Pulmonary artery endothelial cell (primary cell): ENCODE results near the gene ADAM12. TPM values are rescaled to one million over a fixed set of nuclear protein-coding genes. Genes with fewer than 3 reads are reported as not detected.
"Not testable (repeated sequence)": the region's sequence is repeated elsewhere in the genome, so short reads cannot be mapped to it uniquely, and the experiment has no call there.

Experiments used
- DNase-seq: peaks from one replicate; pipeline ENCODE4 v3.0.0-alpha.2; 2011; ENCODE audit warnings: low read depth, low spot score
- total RNA-seq: library from RNA; depleted of rRNA; stranded (reverse); fragments of >200 nt; gene quantifications from 2 replicates; pipeline ENCODE4 v1.2.3, GENCODE V29; 2014

Gene ADAM12
- total RNA-seq, 1 donor from 2014 or later: 0.13 TPM

DNA sequence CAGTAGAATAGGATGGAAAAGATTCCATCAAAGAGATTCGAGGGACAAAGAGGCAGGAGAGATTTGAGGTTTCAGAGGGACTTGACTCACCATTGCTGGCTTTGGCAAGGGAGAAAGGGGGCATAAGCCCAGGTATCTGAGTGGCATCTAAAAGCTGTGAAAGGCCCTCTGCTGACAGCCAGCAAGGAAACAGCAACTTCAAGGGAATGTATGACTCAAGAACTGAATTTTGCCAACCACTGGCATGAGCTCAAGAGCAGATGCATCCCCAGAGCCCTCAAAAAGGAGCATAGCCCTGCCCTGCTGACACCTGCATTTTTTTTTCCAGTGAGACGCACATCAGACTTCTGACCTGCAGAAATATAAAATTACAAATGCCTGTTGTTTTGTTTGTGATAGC is 19.6 kb upstream of the ADAM12 start:
- DNase-seq: no peak

DNA sequence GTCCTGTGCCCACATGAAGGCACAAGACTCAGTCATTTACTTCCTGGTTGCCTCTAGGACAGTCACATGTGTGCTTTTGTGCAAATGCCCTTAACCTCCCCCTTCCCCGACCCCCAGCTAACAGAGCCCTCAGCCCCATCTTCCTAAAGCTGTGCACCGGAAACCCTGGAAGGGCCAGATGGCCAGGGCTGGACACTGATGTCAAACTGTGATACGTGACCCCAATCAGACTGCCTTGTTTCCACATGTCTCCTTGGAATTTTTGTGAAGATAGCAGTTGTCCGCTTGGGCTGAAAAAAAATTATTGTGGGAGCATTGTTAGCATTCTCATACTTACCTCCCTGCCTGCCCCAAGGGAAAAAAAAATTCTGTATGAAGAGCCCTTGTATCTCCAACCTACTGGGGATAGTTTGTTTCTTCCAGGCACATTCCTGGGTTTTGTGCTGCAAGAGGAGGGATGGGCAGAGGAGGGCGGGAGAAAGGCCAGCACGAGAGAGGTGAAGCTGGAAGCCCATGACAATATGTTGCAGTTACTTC is 17.0 kb upstream of the ADAM12 start:
- no peak for DNase-seq

DNA sequence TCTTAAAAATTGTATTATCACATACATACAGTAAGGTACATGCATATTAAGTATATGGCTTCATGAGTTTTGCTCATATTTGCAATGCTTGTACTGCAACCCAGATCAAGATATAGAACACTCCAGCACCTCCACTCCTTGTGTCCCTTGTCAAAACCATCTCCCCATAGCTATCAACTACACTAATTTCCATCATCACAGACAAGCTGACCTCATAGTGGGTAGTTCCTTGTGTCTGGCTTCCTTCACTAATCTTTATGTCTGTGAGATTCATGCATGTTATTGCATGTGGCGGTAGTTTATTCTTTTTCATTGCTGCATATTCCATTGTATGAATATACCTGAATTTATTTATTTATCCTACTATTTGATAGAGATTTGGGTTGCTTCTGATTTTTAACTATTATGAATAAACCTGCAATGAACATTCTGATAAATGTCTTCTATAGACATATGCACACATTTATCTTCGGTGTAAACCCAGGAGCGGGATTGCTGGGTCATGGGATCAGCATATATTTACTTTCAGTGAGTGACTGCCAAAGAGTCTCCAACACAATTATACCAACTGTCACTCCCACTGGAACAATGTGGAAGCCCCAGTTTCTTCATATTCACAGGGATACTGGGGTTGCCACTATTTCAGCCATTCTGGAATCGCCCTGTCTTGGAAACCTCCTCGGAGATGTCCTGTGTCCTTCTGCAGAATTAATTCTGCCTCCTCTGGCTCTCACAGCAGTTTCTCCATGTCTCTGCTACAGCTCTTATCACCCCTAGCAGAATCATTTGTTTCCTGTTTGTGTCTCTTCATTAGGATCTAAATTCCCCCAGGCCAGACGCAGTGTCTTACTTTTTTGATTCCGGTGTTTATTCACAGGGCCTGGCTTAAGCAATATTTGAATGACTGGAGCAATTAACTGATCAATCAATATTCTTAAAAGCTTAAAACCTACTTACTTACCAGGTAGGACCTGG is 14.7 kb upstream of the ADAM12 start:
- no peak for DNase-seq

DNA sequence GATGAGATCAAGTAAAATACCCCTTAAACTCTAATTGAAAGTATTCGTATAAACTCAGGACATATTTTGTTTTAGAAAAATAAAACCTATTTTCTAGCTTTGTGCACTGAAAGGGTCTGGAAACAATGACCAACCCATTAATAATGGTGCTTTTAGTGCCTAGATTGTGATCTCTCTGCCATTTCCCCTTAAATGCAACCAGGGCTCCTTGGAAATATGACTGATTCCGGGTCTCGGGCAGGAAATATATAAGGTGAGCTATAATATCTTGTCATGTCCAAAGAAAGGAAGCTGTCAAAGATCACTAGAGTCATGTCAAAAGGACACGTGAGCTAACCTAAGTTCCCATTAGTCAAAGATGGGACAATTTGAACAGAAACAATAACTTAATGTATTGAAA is 12.4 kb upstream of the ADAM12 start:
- DNase-seq: no peak

DNA sequence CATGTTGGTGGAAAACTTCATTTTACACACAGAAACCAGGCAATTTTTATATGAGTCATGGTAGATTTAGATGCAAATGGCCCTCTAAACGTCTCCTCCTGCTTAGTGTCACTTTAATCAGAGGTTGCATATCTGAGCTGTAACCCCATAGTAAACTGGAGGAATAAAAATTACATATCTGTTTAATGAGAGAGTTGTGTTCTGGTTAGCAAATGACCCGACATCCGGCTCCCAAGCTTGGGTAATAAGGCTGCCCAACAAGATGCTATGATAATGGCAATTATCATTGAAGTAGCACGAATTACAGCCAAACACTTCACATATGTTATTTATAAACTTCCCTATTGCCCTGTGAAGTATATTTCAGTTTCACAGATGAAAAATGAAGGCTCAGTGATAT is 10.6 kb upstream of the ADAM12 start:
- no peak for DNase-seq

DNA sequence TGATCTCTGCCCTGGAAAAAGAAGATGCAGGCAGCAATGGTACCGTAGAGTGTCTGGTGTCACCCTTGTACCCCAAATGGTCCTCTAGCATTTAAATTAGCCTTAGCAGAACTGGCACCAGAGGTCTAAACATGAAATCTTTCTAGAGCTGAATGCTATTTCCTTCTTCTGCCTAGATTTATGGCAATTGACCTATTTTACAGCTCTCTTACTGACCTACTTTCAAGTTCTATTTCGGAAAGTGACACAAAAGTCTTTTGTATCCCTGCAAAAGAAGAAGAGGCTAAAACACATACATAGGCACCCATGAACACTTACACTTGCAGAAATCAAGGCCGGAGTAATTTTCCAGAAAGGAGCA is 10.1 kb upstream of the ADAM12 start:
- no peak for DNase-seq

DNA sequence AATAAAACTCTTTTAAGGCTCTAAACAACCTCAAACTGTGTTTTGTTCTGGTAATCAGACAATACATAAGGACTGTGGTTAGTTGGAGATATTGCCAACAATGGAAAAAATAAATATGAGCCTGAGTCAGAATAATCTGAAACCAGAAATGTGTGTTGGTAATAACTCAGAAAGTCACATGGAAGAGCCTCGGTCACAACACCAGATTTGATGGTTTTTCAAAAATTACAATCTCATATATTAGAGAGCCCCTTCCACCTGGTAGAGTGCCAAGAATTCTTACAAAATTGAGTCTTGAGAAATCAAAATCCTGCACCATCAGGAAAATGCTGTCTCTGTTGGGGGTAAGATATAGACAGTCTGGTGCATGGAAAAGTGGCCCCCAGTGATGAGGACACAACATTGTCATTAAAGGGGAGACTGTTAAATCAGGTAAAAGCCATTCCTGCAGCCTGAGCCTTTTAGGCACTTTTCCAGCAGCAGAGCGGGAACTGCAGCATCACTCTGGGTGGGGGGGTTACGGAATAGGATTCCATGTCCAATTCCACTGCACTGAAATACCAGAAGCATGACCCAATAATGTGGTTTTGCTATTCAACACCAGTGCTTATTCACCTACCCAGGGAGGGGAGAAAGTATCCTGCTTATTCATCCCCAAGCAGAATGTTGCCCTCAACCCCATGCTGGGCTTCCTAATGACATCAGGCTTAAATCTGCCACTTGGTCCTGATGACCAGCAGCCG is 9.5 kb upstream of the ADAM12 start:
- no peak for DNase-seq

DNA sequence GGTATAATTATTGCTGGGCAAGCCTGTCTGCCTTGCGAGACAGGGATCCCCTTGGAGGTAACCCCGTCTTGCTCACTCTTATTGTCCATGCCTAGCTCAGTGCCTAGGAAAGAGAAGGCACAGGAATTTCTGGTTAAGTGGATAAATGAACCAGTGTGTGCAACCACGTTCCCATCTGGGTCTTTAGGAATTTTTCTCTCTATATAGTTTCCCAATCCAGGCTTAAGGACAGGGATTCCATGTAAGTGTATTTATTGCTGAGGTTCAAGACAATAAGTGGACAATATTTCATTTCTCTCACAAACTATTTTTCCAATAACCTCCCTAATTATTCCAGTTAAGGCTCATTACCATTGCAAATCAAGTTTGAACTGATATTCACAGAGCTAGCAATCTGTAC is 8.9 kb upstream of the ADAM12 start:
- DNase-seq: no peak

DNA sequence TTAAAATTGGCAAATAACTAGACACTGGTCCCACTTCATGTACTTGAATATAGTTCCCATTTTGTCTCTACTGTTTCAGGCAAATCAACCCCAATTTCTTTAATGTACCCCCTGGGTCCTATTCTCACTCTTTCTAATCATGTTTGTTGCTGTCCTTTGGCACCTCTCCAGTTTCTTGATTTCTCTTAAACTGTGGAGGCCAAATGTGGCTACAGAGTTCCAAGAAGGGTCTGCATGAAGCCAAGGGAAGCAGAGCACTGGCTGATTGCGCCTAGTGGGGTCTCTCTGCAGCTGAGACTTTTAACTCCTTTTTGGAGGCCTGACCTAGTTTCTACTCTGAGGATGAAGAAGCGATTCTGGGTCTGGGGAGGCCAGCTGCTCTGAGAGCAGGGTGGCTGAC is 6.7 kb upstream of the ADAM12 start:
- DNase-seq: no peak

DNA sequence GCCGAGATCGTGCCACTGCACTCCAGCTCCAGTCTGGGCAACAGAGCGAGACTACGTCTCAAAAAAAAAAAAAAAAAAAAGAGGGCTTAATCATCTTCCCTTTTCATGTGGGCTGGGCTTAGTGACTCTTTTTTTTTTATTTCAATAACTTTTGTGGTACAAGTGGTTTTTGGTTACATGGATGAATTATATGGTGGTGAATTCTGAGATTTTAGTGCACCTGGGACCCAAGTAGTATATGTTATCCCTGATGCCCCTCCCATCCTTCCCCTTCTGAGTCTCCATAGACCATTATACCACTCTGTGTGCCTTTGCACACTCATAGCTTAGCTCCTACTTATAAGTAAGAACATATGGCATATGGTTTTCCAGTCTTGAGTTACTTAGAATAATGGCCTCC is 4.8 kb upstream of the ADAM12 start:
- DNase-seq: no peak

DNA sequence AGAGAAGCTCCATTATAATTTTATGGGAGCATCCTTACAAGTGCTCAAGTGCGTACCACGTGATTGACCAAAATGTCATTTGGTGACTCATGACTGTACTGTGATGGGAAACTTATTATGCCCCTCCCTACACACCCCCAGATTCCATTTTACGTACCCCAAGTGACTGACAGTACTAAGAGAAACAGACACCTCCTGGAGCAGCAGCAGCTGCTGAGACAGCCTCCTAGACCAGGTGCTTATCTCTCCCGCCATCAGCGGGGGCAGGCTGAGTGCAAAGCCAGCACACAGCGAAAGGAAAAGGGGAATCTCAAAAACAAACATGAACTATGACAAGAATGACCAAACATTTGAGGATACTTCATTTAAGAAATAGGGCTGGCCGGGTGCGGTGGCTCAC is 4.2 kb upstream of the ADAM12 start:
- no peak for DNase-seq

DNA sequence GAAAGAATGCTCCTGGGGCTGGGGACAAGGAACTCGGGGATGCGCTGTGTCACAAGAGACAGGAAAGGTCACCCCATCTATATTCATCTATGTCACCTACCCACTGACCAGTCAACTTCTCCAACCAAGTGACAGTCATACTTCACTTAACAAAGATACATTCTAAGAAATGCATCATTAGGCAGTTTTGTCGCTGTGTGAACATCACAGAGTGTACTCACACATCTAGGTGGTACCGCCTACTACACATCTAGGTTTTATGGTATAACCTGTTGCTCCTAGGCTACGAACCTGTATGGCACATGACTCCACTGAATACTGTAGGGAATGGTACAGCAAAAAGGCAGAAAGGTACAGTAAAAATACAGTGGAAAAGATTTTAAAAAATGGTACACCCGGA is 3.8 kb upstream of the ADAM12 start:
- no peak for DNase-seq

DNA sequence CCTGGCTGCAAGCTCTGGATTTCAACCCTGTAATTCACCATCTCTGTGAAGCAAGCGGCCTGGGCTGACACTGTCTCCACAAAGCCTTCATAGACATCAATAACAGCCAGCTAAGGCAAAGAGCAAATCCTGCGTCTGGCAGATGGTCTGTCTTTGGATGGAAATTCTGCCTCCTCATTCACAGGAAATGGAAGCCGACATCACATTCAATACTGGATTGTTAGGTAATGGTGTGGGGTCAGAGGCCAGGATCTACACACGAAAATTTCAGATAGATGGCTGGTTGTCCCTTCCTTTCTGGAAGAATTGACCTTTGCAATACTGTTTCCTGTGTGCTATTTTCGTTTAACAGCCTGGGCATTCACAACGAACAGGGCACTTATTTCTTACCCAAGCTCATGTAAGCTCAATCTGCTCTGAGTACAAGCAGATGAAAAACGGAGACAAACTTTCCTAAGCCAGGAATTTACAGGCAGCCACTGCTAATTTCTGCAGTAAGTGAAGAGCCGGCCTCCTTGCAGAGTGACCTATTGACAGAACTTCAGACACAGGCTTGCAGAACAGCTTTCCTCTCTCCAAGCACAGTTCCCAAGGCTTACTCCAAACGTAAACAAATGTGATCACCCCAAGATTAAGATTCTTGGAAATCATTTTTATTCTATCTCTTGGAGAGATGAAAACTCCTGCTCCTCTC is 3.1 kb upstream of the ADAM12 start:
- DNase-seq: no peak

DNA sequence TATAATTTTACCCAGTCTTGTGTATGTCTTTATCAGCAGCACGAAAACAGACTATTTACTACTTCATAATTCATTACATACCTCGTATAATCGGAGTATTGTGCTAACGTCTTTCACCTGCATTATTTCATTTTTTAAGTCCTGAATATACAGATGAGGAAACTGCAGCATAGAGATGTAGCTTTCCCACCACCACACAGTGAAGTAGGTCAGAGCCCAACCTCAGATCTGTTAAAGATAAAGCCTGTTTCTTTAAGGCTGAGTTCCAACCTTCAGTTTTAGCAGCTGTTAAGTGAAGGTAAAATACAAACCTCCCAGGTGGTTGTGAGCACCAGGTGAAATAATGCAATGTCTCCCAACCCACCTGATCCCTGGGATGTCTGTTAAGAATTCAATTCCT is 2.0 kb upstream of the ADAM12 start:
- DNase-seq: no peak

DNA sequence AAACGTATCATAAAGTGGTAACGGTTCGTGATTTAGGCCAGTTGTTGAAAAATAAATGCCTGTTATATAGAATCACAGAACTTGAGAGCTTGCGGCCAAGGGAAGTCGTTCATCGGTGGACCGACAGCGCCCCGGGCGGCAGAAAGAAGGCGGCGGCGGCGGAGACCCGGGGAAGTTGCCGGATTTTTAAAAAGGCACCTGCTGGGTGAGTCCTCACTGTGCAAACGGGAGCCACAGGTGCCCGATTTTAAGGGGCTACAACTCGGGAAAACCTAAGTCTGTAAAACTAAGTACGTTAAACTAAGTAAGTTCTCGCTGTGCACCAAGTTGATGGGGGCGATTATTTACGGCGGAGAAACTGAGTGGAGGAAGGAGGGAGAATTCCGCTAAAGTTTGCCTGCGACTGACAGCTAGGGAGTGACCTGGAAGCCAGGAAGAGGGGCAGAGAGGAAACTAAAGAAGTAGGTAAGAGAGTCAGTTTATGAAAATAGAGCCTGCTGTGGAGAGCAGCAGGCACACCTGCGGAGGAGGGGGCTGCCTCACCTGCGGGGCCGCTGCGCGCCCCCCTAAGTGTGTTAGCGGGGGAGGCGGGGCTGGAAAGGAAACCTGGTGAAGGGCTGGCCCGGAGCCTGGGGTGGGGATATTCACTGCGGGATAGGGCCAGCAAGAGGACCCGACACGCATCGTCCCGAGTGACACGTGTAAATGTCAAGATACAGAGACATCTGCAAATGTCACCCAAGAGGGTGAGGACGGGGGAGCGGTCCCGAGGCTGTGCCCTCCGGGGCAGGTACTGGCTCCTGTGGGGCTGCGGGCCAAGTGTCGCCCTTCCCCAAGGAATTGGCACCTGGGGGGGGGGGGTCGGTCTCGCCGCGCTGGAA is 996 bp downstream of the ADAM12 start:
- DNase-seq: no peak

DNA sequence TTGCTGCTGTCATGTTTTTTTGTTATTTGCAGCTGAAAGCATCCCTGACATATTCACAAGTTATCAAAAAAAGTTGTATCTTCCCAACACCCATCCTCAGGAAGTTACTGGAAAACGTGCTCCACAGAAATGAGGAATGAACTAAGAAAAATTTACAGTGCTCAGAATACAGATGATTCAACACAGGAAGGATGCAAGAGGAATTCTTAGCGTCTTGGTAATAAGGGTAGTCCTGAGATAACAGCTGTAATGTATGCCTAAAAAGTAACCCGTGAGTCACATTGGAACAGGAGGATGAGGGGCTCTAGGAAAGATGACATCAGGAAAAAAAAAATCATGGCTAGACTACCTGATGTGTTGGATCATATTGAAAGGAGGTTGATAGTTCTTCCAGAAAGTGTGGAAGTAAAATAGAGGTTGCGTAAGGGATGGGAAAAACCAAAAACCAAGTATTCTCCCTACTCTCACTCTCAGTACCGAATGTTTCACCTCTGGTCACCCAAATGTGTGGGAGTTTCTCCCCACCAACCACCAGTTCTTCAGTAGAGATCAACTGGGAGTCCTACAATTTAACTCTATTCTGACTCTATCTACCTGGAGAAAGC is 3.9 kb downstream of the ADAM12 start:
- DNase-seq: no peak

DNA sequence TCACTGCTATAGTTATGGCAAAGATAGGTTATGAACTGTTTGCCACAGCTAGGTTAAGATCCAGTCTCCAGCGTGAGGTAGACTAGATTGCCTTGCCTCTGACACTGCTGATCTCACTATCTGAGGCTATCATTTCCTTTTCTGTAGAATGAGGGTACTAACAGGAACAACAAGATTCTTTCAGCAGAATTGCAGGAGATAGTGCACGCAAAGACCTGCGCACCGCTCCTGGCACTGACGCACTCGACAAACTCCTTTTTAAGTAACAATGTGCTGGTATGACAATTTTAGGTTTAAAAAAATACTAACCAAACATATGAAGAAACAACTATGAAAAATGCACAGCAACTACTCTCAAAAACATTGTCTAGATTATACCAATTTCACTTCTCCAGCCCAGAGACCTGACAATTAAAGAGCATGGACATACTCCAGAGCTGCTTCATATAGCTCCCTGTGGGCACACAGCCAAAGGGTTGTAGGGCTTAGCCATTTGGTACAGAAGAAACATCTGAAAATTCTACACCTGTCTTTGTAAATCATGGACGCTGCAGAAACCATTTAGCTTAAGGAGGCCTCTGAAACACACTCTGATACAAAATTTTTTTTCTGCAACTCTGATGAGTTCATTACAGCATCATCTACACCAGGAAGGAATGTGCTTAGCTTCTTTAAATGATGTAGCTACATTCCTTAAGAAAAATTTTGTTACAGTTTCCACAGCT is 7.8 kb downstream of the ADAM12 start:
- DNase-seq: no peak

DNA sequence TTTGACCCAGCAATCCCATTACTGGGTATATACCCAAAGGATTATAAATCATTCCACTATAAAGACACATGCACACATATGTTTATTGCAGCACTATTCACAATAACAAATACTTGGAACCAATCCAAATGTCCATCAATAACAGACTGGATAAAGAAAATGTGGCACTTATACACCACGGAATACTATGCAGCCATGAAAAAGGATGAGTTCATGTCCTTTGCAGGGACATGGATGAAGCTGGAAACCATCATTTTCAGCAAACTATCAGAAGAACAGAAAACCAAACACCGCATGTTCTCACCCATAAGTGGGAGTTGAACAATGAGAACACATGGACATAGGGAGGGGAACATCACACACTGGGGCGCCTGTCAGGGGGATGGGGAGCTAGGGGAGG is 9.1 kb downstream of the ADAM12 start:
- not testable (repeated sequence) for DNase-seq

DNA sequence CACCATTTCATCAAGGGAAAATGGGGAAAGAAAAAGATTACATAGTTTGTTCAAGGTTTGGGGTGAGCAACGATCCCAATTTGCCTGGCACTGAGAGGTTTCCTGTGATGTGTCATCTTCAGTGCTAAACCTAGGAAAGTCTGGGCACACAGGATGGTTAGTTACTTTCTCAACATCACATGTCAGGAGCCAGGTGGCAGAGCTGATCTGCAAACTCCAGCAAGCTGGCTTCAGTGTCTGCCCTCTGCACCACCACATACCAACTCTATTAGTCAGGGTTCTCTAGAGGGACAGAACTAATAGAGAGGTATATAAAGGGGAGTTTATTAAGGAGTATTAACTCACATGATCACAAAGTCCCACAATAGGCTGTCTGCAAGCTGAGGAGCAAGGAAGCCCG is 11.3 kb downstream of the ADAM12 start:
- DNase-seq: no peak
